ENCODE data around the gene SHROOM2.
"Not testable (repeated sequence)": the region's sequence is repeated elsewhere in the genome, so short reads cannot be mapped to it uniquely, and the experiment has no call there.

- not testable (repeated sequence) for TF ChIP-seq POLR2A, CTCF (IDR thresholded peaks at IDR 0.05)
Measured at GRCh38 chrX:9858684-9859083, 72.5 kb downstream of the SHROOM2 start.

Measured in gastroesophageal sphincter (tissue), 3 donors.